Rectal smooth muscle tissue (tissue), 1 donor: ENCODE data around the gene TAS1R3.

Source experiments
- H3K27ac ChIP-seq: one replicate; pipeline ENCODE4 v1.7.0; 2013; ENCODE audit warnings: low read depth, low read length, inconsistent platforms
- H3K27me3 ChIP-seq: one replicate; pipeline ENCODE4 v1.7.0; 2013; ENCODE audit warnings: low read length; ENCODE audit not compliant: control insufficient read depth, insufficient read depth
- H3K36me3 ChIP-seq: one replicate; pipeline ENCODE4 v1.7.0; 2013; ENCODE audit warnings: low read length; ENCODE audit not compliant: control insufficient read depth, insufficient read depth
- H3K4me1 ChIP-seq: one replicate; pipeline ENCODE4 v1.7.0; 2013; ENCODE audit warnings: low read length; ENCODE audit not compliant: control insufficient read depth, insufficient read depth
- H3K4me3 ChIP-seq: one replicate; pipeline ENCODE4 v1.7.0; 2013; ENCODE audit warnings: low read length
- H3K9ac ChIP-seq: one replicate; pipeline ENCODE4 v1.7.0; 2013; ENCODE audit warnings: low read length

The TAS1R3 gene

GRCh38 chr1:1307923-1308755 is 22.9 kb upstream of the TAS1R3 start, which contains the start of the genes ACAP3 and PUSL1:
ACAP3 (minus strand) TSS chr1:1307930; CDS start chr1:1307815, 115 bp downstream.
PUSL1 (plus strand) TSS chr1:1308597; CDS start chr1:1308644, 47 bp downstream.
- Histone ChIP-seq H3K9ac (peak within 1 kb of the TSS; percentile 28), H3K27me3 (no peaks in the 10 kb centered on the region), H3K4me3 (peak within 1 kb of the TSS; percentile 76), H3K36me3 (peaks cover 13% of the 10 kb centered on the region), H3K4me1 (peaks cover 28% of the 10 kb centered on the region), H3K27ac (peak within 1 kb of the TSS; percentile 88)

GRCh38 chr1:1308756-1309250 is 22.3 kb upstream of the TAS1R3 start:
- no peaks in the 10 kb centered on the region for H3K27me3 ChIP-seq
- peak overlapping the region; percentile 71 for H3K4me3 ChIP-seq
- peaks cover 28% of the 10 kb centered on the region for H3K4me1 ChIP-seq
- peak overlapping the region; percentile 88 for H3K27ac ChIP-seq
- H3K9ac ChIP-seq: peak overlapping the region; percentile 10
- peaks cover 13% of the 10 kb centered on the region for H3K36me3 ChIP-seq

DNA sequence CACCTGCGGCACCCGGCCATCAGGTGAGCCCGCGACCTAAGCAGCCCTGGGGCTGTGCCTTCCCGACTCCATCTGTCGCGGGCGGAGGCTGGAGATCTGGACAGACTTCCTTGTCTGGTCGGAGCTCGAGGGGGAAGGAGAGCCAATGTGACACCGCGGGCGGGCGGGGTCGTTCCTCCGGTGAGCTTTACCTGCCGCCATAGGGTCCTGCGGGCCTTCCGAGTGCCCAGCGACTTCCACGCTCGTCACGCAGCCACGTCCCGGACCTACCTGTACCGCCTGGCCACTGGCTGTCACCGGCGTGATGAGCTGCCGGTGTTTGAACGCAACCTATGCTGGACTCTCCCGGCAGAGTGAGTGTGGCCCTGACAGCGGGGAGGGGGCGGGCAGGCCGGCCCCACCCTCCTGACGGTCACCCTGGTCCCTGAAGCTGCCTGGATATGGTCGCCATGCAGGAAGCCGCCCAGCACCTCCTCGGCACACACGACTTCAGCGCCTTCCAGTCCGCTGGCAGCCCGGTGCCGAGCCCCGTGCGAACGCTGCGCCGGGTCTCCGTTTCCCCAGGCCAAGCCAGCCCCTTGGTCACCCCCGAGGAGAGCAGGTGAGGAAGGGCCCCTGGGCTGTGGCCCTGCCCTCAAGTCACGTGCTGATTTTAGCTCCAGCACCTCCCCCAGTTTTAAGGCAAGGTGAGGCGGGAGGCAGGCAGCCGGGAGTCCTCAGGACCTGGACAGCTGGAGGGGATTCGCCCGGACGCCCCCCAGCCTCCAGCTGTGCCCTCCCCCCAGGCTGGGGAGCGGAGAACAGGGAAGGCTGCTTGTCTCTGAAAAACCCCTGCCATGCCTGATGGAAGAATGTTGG is 21.6 kb upstream of the TAS1R3 start:
- Histone ChIP-seq H3K27me3 (no peaks in the 10 kb centered on the region), H3K9ac (peak overlapping the region; percentile 10), H3K27ac (no peak overlapping the region), H3K4me1 (peaks cover 23% of the 10 kb centered on the region), H3K4me3 (peak overlapping the region; percentile 71), H3K36me3 (peaks cover 18% of the 10 kb centered on the region)

DNA sequence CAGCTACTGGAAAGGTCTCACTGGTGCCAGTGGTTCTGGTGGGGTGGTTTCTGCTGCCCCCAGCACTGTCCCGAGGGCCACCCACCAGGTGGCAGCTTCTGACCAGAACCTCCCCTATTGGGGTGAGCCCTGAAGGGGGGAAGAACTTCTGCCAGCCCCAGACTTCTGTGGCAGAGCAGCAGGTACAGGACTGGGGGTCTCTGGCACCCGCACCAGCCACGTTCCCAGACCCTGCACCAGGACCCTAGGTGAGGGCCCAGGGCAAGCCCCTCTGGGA is 21.0 kb upstream of the TAS1R3 start:
- H3K4me1 ChIP-seq: peaks cover 18% of the 10 kb centered on the region
- no peak overlapping the region for H3K9ac ChIP-seq
- peaks cover 20% of the 10 kb centered on the region for H3K36me3 ChIP-seq
- no peak overlapping the region for H3K4me3 ChIP-seq
- no peak overlapping the region for H3K27ac ChIP-seq
- H3K27me3 ChIP-seq: no peaks in the 10 kb centered on the region

GRCh38 chr1:1310476-1311053 is 20.5 kb upstream of the TAS1R3 start:
- Histone ChIP-seq H3K27me3 (no peaks in the 10 kb centered on the region), H3K4me1 (peaks cover 16% of the 10 kb centered on the region), H3K36me3 (peaks cover 20% of the 10 kb centered on the region), H3K9ac (no peak overlapping the region), H3K27ac (no peak overlapping the region), H3K4me3 (no peak overlapping the region)

- H3K27me3 ChIP-seq: no peaks in the 10 kb centered on the region
- peaks cover 20% of the 10 kb centered on the region for H3K36me3 ChIP-seq
Measured at GRCh38 chr1:1311107-1312104, 19.7 kb upstream of the TAS1R3 start.

GRCh38 chr1:1312450-1313314 is 18.4 kb upstream of the TAS1R3 start:
- peaks cover 20% of the 10 kb centered on the region for H3K36me3 ChIP-seq
- H3K4me1 ChIP-seq: peaks cover 9% of the 10 kb centered on the region
- no peaks in the 10 kb centered on the region for H3K27me3 ChIP-seq
- no peak overlapping the region for H3K4me3 ChIP-seq
- H3K9ac ChIP-seq: no peak overlapping the region
- no peak overlapping the region for H3K27ac ChIP-seq

More at GRCh38 chr1:1311107-1312104, 19.7 kb upstream of the TAS1R3 start:
- Histone ChIP-seq H3K27ac (no peak overlapping the region), H3K9ac (no peak overlapping the region), H3K4me3 (no peak overlapping the region), H3K4me1 (peaks cover 10% of the 10 kb centered on the region)

- no peak overlapping the region for H3K9ac ChIP-seq
- no peaks in the 10 kb centered on the region for H3K27me3 ChIP-seq
- peaks cover 20% of the 10 kb centered on the region for H3K36me3 ChIP-seq
- H3K4me3 ChIP-seq: no peak overlapping the region
- H3K27ac ChIP-seq: no peak overlapping the region
- H3K4me1 ChIP-seq: peaks cover 11% of the 10 kb centered on the region
Measured at GRCh38 chr1:1313500-1314236, 17.4 kb upstream of the TAS1R3 start.

DNA sequence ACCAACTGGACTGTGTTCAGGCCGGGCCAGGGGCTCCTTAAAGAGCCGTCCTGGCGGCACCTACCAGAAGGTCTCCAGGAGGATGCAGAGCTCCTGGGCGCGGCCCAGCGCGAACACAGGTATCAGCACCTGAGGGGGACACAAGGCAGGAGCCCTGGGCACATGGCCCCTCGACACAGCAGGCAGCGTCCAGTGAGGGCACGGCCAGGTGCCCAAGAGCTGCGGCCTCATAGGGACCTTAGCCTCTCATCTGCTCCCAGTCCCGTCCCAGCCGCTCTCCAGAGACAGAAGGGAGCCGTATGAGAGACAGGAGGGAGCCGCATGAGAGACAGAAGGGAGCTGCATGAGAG is 16.9 kb upstream of the TAS1R3 start:
- Histone ChIP-seq H3K27me3 (no peaks in the 10 kb centered on the region), H3K4me3 (no peak overlapping the region), H3K4me1 (peaks cover 13% of the 10 kb centered on the region), H3K27ac (no peak overlapping the region), H3K36me3 (peaks cover 22% of the 10 kb centered on the region), H3K9ac (no peak overlapping the region)

DNA sequence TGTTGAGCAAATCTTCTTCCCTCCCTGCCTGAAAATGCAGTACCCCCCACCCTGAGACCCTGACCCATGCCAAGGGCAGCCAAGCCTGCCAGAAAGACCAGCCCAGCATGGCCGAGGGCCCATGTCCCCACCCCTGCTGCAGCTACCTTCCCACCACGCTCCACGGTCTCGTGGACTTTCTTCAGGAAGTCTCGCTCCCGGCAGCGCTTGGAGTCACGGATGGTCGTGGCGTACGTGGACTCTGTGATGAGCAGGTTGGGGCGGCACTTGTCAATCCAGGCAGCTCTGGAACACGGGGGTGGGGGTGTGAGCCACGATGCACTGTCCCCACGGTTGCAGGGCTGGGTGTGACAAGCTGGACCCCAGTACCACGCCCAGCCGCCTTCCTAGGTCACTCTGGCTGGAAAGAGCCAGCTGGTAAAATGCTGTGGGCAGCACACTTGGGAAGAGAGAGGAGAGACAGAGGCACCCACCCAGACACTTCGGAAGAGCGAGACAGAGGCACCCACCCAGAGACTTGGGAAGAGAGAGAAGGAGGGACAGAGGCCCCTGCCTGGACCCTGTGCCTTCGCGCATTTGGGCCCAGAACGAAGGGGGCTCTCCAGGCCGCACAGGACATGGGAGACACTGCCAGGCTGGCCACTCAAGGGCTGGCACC is 16.3 kb upstream of the TAS1R3 start:
- H3K4me3 ChIP-seq: no peak overlapping the region
- peaks cover 8% of the 10 kb centered on the region for H3K4me1 ChIP-seq
- H3K27me3 ChIP-seq: no peaks in the 10 kb centered on the region
- no peak overlapping the region for H3K27ac ChIP-seq
- no peak overlapping the region for H3K9ac ChIP-seq
- H3K36me3 ChIP-seq: peaks cover 27% of the 10 kb centered on the region
